OCI-LY1 (cell line): Measurements from ENCODE around the gene S100B.

Experiments
- H2AFZ ChIP-seq: fragments of 200-600 bp; sonication (generic), shearing (Covaris generic); 2 replicates; pipeline ENCODE4 v1.6.0; 2014; ENCODE audit warnings: antibody characterized with exemption, mild to moderate bottlenecking, low read length
- H3F3A ChIP-seq: fragments of 200-600 bp; sonication (generic), shearing (Covaris generic); 2 replicates; pipeline ENCODE4 v1.6.0; 2014; ENCODE audit warnings: mild to moderate bottlenecking, antibody characterized with exemption, low read length, moderate library complexity; ENCODE audit not compliant: insufficient read depth
- H3K27ac ChIP-seq: fragments of 200-600 bp; sonication (generic); 2 replicates; pipeline ENCODE4 v1.5.1; 2014; ENCODE audit warnings: low read length, mixed run types, mild to moderate bottlenecking, low read depth; ENCODE audit not compliant: poor library complexity, severe bottlenecking
- H3K27me3 ChIP-seq: fragments of 200-600 bp; sonication (generic); 2 replicates; pipeline ENCODE4 v1.6.0; 2014; ENCODE audit warnings: antibody characterized with exemption, mild to moderate bottlenecking, low read length, moderate library complexity; ENCODE audit not compliant: insufficient read depth
- H3K36me3 ChIP-seq: fragments of 200-600 bp; sonication (generic); 2 replicates; pipeline ENCODE4 v1.6.1; 2014; ENCODE audit warnings: mild to moderate bottlenecking, antibody characterized with exemption, low read length, moderate library complexity, mixed read lengths; ENCODE audit not compliant: insufficient read depth
- H3K4me1 ChIP-seq: fragments of 200-600 bp; sonication (generic); 2 replicates; pipeline ENCODE4 v1.5.1; 2014; ENCODE audit warnings: mild to moderate bottlenecking, low read length, moderate library complexity; ENCODE audit not compliant: insufficient read depth, severe bottlenecking
- H3K4me2 ChIP-seq: fragments of 200-600 bp; sonication (generic), shearing (Covaris generic); 2 replicates; pipeline ENCODE4 v1.6.1; 2014; ENCODE audit warnings: low read length
- H3K4me3 ChIP-seq: fragments of 200-600 bp; sonication (generic); 2 replicates; pipeline ENCODE4 v1.5.1; 2014; ENCODE audit warnings: low read length, low read depth, mild to moderate bottlenecking, mixed read lengths; ENCODE audit not compliant: poor library complexity, severe bottlenecking
- H3K79me2 ChIP-seq: fragments of 200-600 bp; shearing (Covaris generic); 2 replicates; pipeline ENCODE4 v1.6.1; 2016; ENCODE audit warnings: mixed run types, low read length, mixed read lengths; ENCODE audit not compliant: insufficient read depth
- H3K9ac ChIP-seq: fragments of 200-600 bp; sonication (generic), shearing (Covaris generic); 2 replicates; pipeline ENCODE4 v1.6.1; 2014; ENCODE audit warnings: mild to moderate bottlenecking, low read length, mixed read lengths
- H3K9me2 ChIP-seq: fragments of 200-600 bp; sonication (generic), shearing (Covaris generic); 2 replicates; pipeline ENCODE4 v1.6.1; 2014; ENCODE audit warnings: low read depth, mild to moderate bottlenecking, low read length, mixed read lengths
- H3K9me3 ChIP-seq: fragments of 200-600 bp; shearing (Covaris generic); 2 replicates; pipeline ENCODE4 v1.6.1; 2014; ENCODE audit warnings: low read length, mixed read lengths
- H4K20me1 ChIP-seq: fragments of 200-600 bp; sonication (generic), shearing (Covaris generic); 2 replicates; pipeline ENCODE4 v1.6.0; 2016; ENCODE audit warnings: mild to moderate bottlenecking, low read length; ENCODE audit not compliant: insufficient read depth
- EZH2 ChIP-seq: fragments of 200-600 bp; sonication (generic), shearing (Covaris generic); IDR thresholded peaks from 2 replicates; pipeline ENCODE4 v1.8.0; 2017; ENCODE audit warnings: borderline replicate concordance, mixed run types, mild to moderate bottlenecking, antibody characterized with exemption, low read length, moderate library complexity, mixed read lengths
- TF ChIP-seq, protein P1 (sequence below): fragments of 200-600 bp; sonication (generic), shearing (Covaris generic); IDR thresholded peaks from 2 replicates; pipeline ENCODE4 v1.5.1; 2017; ENCODE audit warnings: mild to moderate bottlenecking, antibody characterized with exemption, low read length, moderate library complexity, mixed read lengths

The S100B gene

DNA sequence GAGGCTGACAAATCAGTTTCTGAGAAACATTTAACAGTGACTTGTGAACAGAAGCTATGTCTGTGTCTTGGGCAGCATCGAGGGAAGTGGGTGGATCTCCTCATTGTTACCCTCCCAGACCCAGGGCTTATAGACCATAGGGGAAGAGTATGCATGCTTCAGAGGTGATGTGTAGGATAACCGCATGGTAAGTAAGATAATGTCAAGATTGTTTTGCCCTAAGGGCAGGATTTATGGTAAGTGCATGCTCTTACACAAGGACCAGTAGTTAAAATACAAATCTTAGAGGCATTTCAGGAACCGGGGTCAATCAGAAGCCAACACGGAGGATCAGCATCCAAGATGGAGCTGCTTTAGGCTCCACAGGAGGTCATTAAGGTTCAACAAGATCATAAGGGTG, 22.8 kb upstream of the S100B start:
- no peak overlapping the region for H3K4me3 ChIP-seq
- no peak overlapping the region for H3K27ac ChIP-seq
- H3K79me2 ChIP-seq: no peaks in the 10 kb centered on the region
- peaks cover 4% of the 10 kb centered on the region; the same call in 1 of the 2 replicates for H3K36me3 ChIP-seq
- no peaks in the 10 kb centered on the region for H3K4me1 ChIP-seq
- H3K9me2 ChIP-seq: no peaks in the 10 kb centered on the region
- peaks cover 14% of the 10 kb centered on the region for H3K9me3 ChIP-seq
- H2AFZ ChIP-seq: no peak overlapping the region
- no peaks in the 10 kb centered on the region for H4K20me1 ChIP-seq
- TF ChIP-seq, protein P1, sequence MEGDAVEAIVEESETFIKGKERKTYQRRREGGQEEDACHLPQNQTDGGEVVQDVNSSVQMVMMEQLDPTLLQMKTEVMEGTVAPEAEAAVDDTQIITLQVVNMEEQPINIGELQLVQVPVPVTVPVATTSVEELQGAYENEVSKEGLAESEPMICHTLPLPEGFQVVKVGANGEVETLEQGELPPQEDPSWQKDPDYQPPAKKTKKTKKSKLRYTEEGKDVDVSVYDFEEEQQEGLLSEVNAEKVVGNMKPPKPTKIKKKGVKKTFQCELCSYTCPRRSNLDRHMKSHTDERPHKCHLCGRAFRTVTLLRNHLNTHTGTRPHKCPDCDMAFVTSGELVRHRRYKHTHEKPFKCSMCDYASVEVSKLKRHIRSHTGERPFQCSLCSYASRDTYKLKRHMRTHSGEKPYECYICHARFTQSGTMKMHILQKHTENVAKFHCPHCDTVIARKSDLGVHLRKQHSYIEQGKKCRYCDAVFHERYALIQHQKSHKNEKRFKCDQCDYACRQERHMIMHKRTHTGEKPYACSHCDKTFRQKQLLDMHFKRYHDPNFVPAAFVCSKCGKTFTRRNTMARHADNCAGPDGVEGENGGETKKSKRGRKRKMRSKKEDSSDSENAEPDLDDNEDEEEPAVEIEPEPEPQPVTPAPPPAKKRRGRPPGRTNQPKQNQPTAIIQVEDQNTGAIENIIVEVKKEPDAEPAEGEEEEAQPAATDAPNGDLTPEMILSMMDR: no peak
- TF ChIP-seq EZH2: no peak
- H3K9ac ChIP-seq: no peak overlapping the region
- H3K27me3 ChIP-seq: peaks cover 4% of the 10 kb centered on the region; the same call in 1 of the 2 replicates
- H3K4me2 ChIP-seq: no peak overlapping the region
- H3F3A ChIP-seq: no peaks in the 10 kb centered on the region

DNA sequence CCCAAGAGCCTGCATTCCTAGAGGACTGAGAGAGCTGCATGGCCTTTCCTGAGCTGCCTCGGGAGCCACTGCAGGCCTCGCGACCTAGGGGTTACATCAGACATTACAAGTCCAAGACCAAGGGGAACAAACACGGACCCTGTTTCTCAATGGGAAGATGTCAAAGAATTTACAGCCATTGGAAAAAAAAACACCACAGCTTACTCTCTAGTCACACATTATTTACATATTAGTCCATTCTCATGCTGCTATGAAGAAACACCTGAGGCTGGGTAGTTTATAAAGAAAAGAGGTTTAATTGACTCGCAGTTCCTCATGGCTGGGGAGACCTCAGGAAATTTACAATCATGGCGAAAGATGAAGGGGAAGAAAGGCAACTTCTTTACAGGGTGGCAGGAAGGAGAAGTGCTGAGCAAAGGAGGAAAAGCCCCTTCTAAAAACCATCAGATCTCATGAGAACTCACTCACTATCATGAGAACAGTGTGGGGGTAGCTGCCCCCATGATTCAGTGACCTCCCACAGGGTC, 22.2 kb upstream of the S100B start:
- no peaks in the 10 kb centered on the region for H3K79me2 ChIP-seq
- no peak overlapping the region for H3K4me3 ChIP-seq
- H3K9ac ChIP-seq: no peak overlapping the region
- TF ChIP-seq, protein P1: no peak
- no peak for TF ChIP-seq EZH2
- peaks cover 14% of the 10 kb centered on the region for H3K9me3 ChIP-seq
- no peaks in the 10 kb centered on the region for H3K9me2 ChIP-seq
- no peaks in the 10 kb centered on the region for H4K20me1 ChIP-seq
- H3K4me1 ChIP-seq: no peaks in the 10 kb centered on the region
- no peak overlapping the region for H2AFZ ChIP-seq
- H3F3A ChIP-seq: no peaks in the 10 kb centered on the region
- H3K4me2 ChIP-seq: no peak overlapping the region
- H3K36me3 ChIP-seq: peaks cover 4% of the 10 kb centered on the region; the same call in 1 of the 2 replicates
- H3K27ac ChIP-seq: no peak overlapping the region
- peaks cover 4% of the 10 kb centered on the region; the same call in 1 of the 2 replicates for H3K27me3 ChIP-seq

DNA sequence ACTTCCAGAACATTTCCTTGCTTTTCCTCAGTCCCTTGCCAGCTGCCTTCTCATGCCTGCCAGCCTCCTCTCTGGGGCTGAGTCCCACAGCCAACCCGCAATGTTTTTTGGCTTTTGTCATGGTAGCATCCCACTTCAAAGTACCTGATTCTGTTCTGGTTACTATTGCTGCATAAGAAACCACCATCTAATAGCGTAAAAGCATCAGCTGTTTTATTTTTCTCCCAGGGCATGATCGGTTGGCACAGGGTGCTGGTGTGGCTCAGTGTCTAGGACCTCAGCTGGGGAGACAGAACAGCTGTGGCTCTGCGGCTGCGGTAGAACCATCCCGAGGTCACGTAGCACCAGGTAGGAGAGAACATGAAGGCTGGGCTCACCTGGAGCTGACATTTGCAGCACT, 21.7 kb upstream of the S100B start:
- H3K9me3 ChIP-seq: peaks cover 14% of the 10 kb centered on the region
- H3K27me3 ChIP-seq: peaks cover 4% of the 10 kb centered on the region; the same call in 1 of the 2 replicates
- no peak for TF ChIP-seq EZH2
- TF ChIP-seq, protein P1: no peak
- peaks cover 4% of the 10 kb centered on the region; the same call in 1 of the 2 replicates for H3K36me3 ChIP-seq
- no peaks in the 10 kb centered on the region for H4K20me1 ChIP-seq
- H3F3A ChIP-seq: no peaks in the 10 kb centered on the region
- H3K4me2 ChIP-seq: no peak overlapping the region
- no peak overlapping the region for H2AFZ ChIP-seq
- H3K79me2 ChIP-seq: no peaks in the 10 kb centered on the region
- H3K4me3 ChIP-seq: no peak overlapping the region
- H3K9ac ChIP-seq: no peak overlapping the region
- no peak overlapping the region for H3K27ac ChIP-seq
- H3K4me1 ChIP-seq: no peaks in the 10 kb centered on the region
- no peaks in the 10 kb centered on the region for H3K9me2 ChIP-seq
